Smooth muscle cell (in vitro differentiated cells): ENCODE data around the gene POU3F2. TPM values are rescaled to one million over a fixed set of nuclear protein-coding genes. Genes with fewer than 3 reads are reported as not detected.

ENCODE experiments used
- DNase-seq: peaks from one replicate; lab custom pipeline; 2025; ENCODE audit not compliant: unreplicated experiment; lab: John Stamatoyannopoulos, UW
- H2AFZ ChIP-seq: fragments of 200-600 bp; sonication (generic); 2 replicates; pipeline ENCODE4 v1.6.0; 2016; ENCODE audit warnings: antibody characterized with exemption, low read depth, mild to moderate bottlenecking
- H3F3A ChIP-seq: fragments of 200-600 bp; sonication (generic); 2 replicates; pipeline ENCODE4 v1.6.0; 2017; ENCODE audit warnings: antibody characterized with exemption, low read depth
- H3K27ac ChIP-seq: fragments of 200-600 bp; sonication (generic); 2 replicates; pipeline ENCODE4 v1.5.1; 2016; ENCODE audit warnings: low read depth, mild to moderate bottlenecking
- H3K27me3 ChIP-seq: fragments of 200-600 bp; sonication (generic); 2 replicates; pipeline ENCODE4 v1.6.1; 2016; ENCODE audit warnings: low read depth, mild to moderate bottlenecking
- H3K36me3 ChIP-seq: fragments of 200-600 bp; sonication (generic); 2 replicates; pipeline ENCODE4 v1.5.1; 2016; ENCODE audit warnings: low read depth
- H3K4me1 ChIP-seq: fragments of 200-600 bp; sonication (generic); 2 replicates; pipeline ENCODE4 v1.5.1; 2016; ENCODE audit warnings: low read depth
- H3K4me2 ChIP-seq: fragments of 200-600 bp; sonication (generic); 2 replicates; pipeline ENCODE4 v1.6.0; 2016; ENCODE audit warnings: mild to moderate bottlenecking
- H3K4me3 ChIP-seq: fragments of 200-600 bp; sonication (generic); 2 replicates; pipeline ENCODE4 v1.5.1; 2016; ENCODE audit warnings: mild to moderate bottlenecking
- H3K79me2 ChIP-seq: fragments of 200-600 bp; sonication (generic); 2 replicates; pipeline ENCODE4 v1.6.0; 2016; ENCODE audit warnings: low read depth, mild to moderate bottlenecking
- H3K9ac ChIP-seq: fragments of 200-600 bp; sonication (generic); 2 replicates; pipeline ENCODE4 v1.6.0; 2016; ENCODE audit warnings: low read depth
- H3K9me3 ChIP-seq: fragments of 200-600 bp; sonication (generic); replicated peaks from 2 replicates; pipeline ENCODE4 v1.5.1; 2016; ENCODE audit warnings: low read depth
- H4K20me1 ChIP-seq: fragments of 200-600 bp; sonication (generic); 2 replicates; pipeline ENCODE4 v1.6.0; 2016; ENCODE audit warnings: low read depth
- CTCF ChIP-seq: fragments of 200-600 bp; sonication (generic); IDR thresholded peaks from 2 replicates; pipeline ENCODE4 v1.5.1; 2017; ENCODE audit warnings: borderline replicate concordance, mild to moderate bottlenecking, antibody characterized with exemption; ENCODE audit not compliant: insufficient read depth, poor library complexity, severe bottlenecking
- WGBS: methylation state at CpG from one replicate; pipeline ENCODE4 v1.1.7; 2016; ENCODE audit warnings: low lambda C conversion rate; 5-methylcytosine and 5-hydroxymethylcytosine counted together
- polyA plus RNA-seq: library from polyadenylated mRNA; unstranded; fragments of >200 nt; fragmentation: Nextera tagmentation; extraction: Ambion mirVana; gene quantifications from 2 replicates; pipeline ENCODE4 v1.2.1, GENCODE V29; 2016
- total RNA-seq: library from RNA; depleted of rRNA; stranded (reverse); fragments of >200 nt; gene quantifications from 2 replicates; pipeline ENCODE4 v1.2.3, GENCODE V29; 2014

POU3F2 gene
- not detected in 2 replicates for total RNA-seq
- 0.12 TPM in 1 of 2 replicates, not detected in the other for polyA plus RNA-seq

GRCh38 chr6:98834060-98835031, at the start of gene POU3F2:
TSS of gene POU3F2 (plus strand) at chr6:98834574. CDS start at chr6:98834874, 300 bp downstream.
- DNase-seq = peak; percentile 54
- H3K4me3 ChIP-seq = peak within 1 kb of the TSS; percentile 55
- WGBS = 2% methylated on average over 23 of the region's 83 CpGs
- no peak within 1 kb of the TSS for H3K27ac ChIP-seq
- H3K4me1 ChIP-seq = peaks cover 23% of the 10 kb centered on the region
- H3K27me3 ChIP-seq = peaks cover 97% of the 10 kb centered on the region
- no peaks in the 10 kb centered on the region for H3F3A ChIP-seq
- no peaks in the 10 kb centered on the region for H3K9me3 ChIP-seq
- no peak within 1 kb of the TSS for H3K9ac ChIP-seq
- H3K4me2 ChIP-seq = peak within 1 kb of the TSS; percentile 82
- H4K20me1 ChIP-seq = no peaks in the 10 kb centered on the region
- TF ChIP-seq CTCF = no peak
- peak within 1 kb of the TSS; percentile 81 for H2AFZ ChIP-seq
- no peaks in the 10 kb centered on the region for H3K36me3 ChIP-seq
- H3K79me2 ChIP-seq = no peaks in the 10 kb centered on the region

- H3F3A ChIP-seq = no peaks in the 10 kb centered on the region
- TF ChIP-seq CTCF = no peak
- no peak for DNase-seq
- H3K27ac ChIP-seq = no peak overlapping the region
- H3K79me2 ChIP-seq = no peaks in the 10 kb centered on the region
- H3K27me3 ChIP-seq = peaks cover 4% of the 10 kb centered on the region
- no peak overlapping the region for H2AFZ ChIP-seq
- H3K9me3 ChIP-seq = no peaks in the 10 kb centered on the region
- H3K9ac ChIP-seq = no peak overlapping the region
- peak overlapping the region; percentile 76 for H3K4me2 ChIP-seq
- no peaks in the 10 kb centered on the region for H4K20me1 ChIP-seq
- H3K4me1 ChIP-seq = peaks cover 12% of the 10 kb centered on the region
- H3K36me3 ChIP-seq = no peaks in the 10 kb centered on the region
- WGBS = 71% methylated on average over 8 of the region's 8 CpGs
- no peak overlapping the region for H3K4me3 ChIP-seq
Observed at GRCh38 chr6:98787435-98787834, 46.9 kb upstream of the POU3F2 start.

GRCh38 chr6:98787961-98788360, 46.4 kb upstream of the POU3F2 start:
- Histone ChIP-seq H3K9ac (no peak overlapping the region), H3F3A (no peaks in the 10 kb centered on the region), H3K9me3 (no peaks in the 10 kb centered on the region), H3K27me3 (no peaks in the 10 kb centered on the region), H3K36me3 (no peaks in the 10 kb centered on the region), H3K4me2 (peak overlapping the region; percentile 76), H3K27ac (no peak overlapping the region), H3K79me2 (no peaks in the 10 kb centered on the region), H3K4me3 (no peak overlapping the region), H2AFZ (peak overlapping the region; percentile 62), H4K20me1 (no peaks in the 10 kb centered on the region), H3K4me1 (peaks cover 12% of the 10 kb centered on the region)
- DNase-seq = no peak
- no peak for TF ChIP-seq CTCF
- WGBS = 18% methylated on average over 15 of the region's 15 CpGs
